ENCODE data around the gene OR2J3. TPM values are rescaled to one million over a fixed set of nuclear protein-coding genes. Genes with fewer than 3 reads are reported as not detected.
"Not testable (repeated sequence)": the region's sequence is repeated elsewhere in the genome, so short reads cannot be mapped to it uniquely, and the experiment has no call there.

Gene OR2J3
- total RNA-seq, 2 experiments from 2014 or later = not detected

DNA sequence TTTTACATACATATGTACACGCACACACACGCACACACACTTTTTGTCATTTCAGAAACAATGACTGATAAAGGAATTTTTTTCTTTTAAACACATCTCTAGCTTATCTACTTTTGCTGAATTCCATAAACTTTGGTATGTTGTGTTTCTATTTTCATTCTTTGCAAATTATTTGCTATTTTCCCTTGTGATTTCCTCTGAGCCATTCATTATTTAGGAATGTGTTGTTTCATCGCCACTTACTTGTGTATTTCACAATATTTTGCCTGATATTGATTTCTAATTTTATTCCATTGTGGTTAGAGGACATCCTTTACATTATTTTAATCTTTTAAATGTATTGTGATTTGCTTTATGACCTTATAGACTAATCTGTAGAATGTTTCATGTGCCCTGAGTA, 39.2 kb downstream of the OR2J3 start:
- no TSS peak for BruUV-seq (replicated peaks)
- Histone ChIP-seq H2AFZ (ENCODE audit: low read length) (no peak overlapping the region), H3K27ac (ENCODE audit: low read depth, low read length, poor library complexity, severe bottlenecking) (no peak overlapping the region), H3K4me2 (ENCODE audit: low read length) (no peak overlapping the region), H3K4me3 (ENCODE audit: low read depth, low read length, poor library complexity, severe bottlenecking) (no peak overlapping the region), H3K4me1 (ENCODE audit: insufficient read depth, low read length, poor library complexity, severe bottlenecking) (no peaks in the 10 kb centered on the region), H3K9me3 (ENCODE audit: low read length) (peaks cover 6% of the 10 kb centered on the region; the same call in 1 of the 2 replicates), H3K36me3 (ENCODE audit: insufficient read depth, low read length) (no peaks in the 10 kb centered on the region), H3K79me2 (ENCODE audit: insufficient read depth, low read depth, low read length) (no peaks in the 10 kb centered on the region), H4K20me1 (ENCODE audit: insufficient read depth, low read length) (no peaks in the 10 kb centered on the region), H3K9me2 (ENCODE audit: insufficient read depth, low read length) (no peaks in the 10 kb centered on the region)
- no peak for TF ChIP-seq CTCF (conservative IDR thresholded peaks at IDR 0.05; ENCODE audit: low read length)
- no peak for TF ChIP-seq EZH2phosphoT487 (IDR thresholded peaks at IDR 0.05; ENCODE audit: borderline replicate concordance, low read depth, low read length)
- ChIA-PET CTCF (ENCODE audit: unreplicated experiment) (no interaction called here), POLR2A (no interaction called here)
- intact Hi-C loops (cut with micrococcal nuclease; ENCODE audit: unreplicated experiment) = no loop called here
- no peak for DNase-seq (ENCODE audit: low spot score)

- H3K9me3 ChIP-seq (ENCODE audit: low read length); BruUV-seq (replicated peaks); H3K4me2 ChIP-seq (ENCODE audit: low read length); H3K4me1 ChIP-seq (ENCODE audit: insufficient read depth, low read length, poor library complexity, severe bottlenecking); H2AFZ ChIP-seq (ENCODE audit: low read length); H3K36me3 ChIP-seq (ENCODE audit: insufficient read depth, low read length); CTCF ChIA-PET (ENCODE audit: unreplicated experiment); intact Hi-C loops (cut with micrococcal nuclease; ENCODE audit: unreplicated experiment); POLR2A ChIA-PET; H3K9me2 ChIP-seq (ENCODE audit: insufficient read depth, low read length); H3K4me3 ChIP-seq (ENCODE audit: low read depth, low read length, poor library complexity, severe bottlenecking); H4K20me1 ChIP-seq (ENCODE audit: insufficient read depth, low read length); H3K27ac ChIP-seq (ENCODE audit: low read depth, low read length, poor library complexity, severe bottlenecking); DNase-seq (ENCODE audit: low spot score); H3K79me2 ChIP-seq (ENCODE audit: insufficient read depth, low read depth, low read length): not testable (repeated sequence)
Observed at GRCh38 chr6:29149444-29149843, 41.6 kb downstream of the OR2J3 start.

- H3K4me3 ChIP-seq (ENCODE audit: low read depth, low read length, poor library complexity, severe bottlenecking) = no peak overlapping the region
- H3K27ac ChIP-seq (ENCODE audit: low read depth, low read length, poor library complexity, severe bottlenecking) = no peak overlapping the region
- H3K79me2 ChIP-seq (ENCODE audit: insufficient read depth, low read depth, low read length) = no peaks in the 10 kb centered on the region
- intact Hi-C loops (cut with micrococcal nuclease; ENCODE audit: unreplicated experiment) = no loop called here
- H4K20me1 ChIP-seq (ENCODE audit: insufficient read depth, low read length) = no peaks in the 10 kb centered on the region
- CTCF ChIA-PET (ENCODE audit: unreplicated experiment) = no interaction called here
- no peaks in the 10 kb centered on the region for H3K4me1 ChIP-seq (ENCODE audit: insufficient read depth, low read length, poor library complexity, severe bottlenecking)
- H3K36me3 ChIP-seq (ENCODE audit: insufficient read depth, low read length) = no peaks in the 10 kb centered on the region
- TF ChIP-seq EZH2phosphoT487 (IDR thresholded peaks at IDR 0.05; ENCODE audit: borderline replicate concordance, low read depth, low read length) (no peak), CTCF (conservative IDR thresholded peaks at IDR 0.05; ENCODE audit: low read length) (no peak)
- H3K9me3 ChIP-seq (ENCODE audit: low read length) = no peaks in the 10 kb centered on the region
- H3K4me2 ChIP-seq (ENCODE audit: low read length) = no peak overlapping the region
- POLR2A ChIA-PET = interaction anchor here (0.7 kb wide), 1 partner anchor 53 kb away, joined by 5 read pairs; no protein-coding TSS in a partner anchor
- H3K9me2 ChIP-seq (ENCODE audit: insufficient read depth, low read length) = no peaks in the 10 kb centered on the region
- no TSS peak for BruUV-seq (replicated peaks)
- H2AFZ ChIP-seq (ENCODE audit: low read length) = no peak overlapping the region
- no peak for DNase-seq (ENCODE audit: low spot score)
Observed at GRCh38 chr6:29153083-29153482, 45.2 kb downstream of the OR2J3 start.

- H3K27ac ChIP-seq (ENCODE audit: low read depth, low read length, poor library complexity, severe bottlenecking); H3K79me2 ChIP-seq (ENCODE audit: insufficient read depth, low read depth, low read length); H3K9me2 ChIP-seq (ENCODE audit: insufficient read depth, low read length); CTCF ChIA-PET (ENCODE audit: unreplicated experiment); H4K20me1 ChIP-seq (ENCODE audit: insufficient read depth, low read length); H3K4me3 ChIP-seq (ENCODE audit: low read depth, low read length, poor library complexity, severe bottlenecking); H2AFZ ChIP-seq (ENCODE audit: low read length); H3K4me2 ChIP-seq (ENCODE audit: low read length); H3K36me3 ChIP-seq (ENCODE audit: insufficient read depth, low read length); POLR2A ChIA-PET; H3K4me1 ChIP-seq (ENCODE audit: insufficient read depth, low read length, poor library complexity, severe bottlenecking); BruUV-seq (replicated peaks); DNase-seq (ENCODE audit: low spot score); H3K9me3 ChIP-seq (ENCODE audit: low read length); intact Hi-C loops (cut with micrococcal nuclease; ENCODE audit: unreplicated experiment): not testable (repeated sequence)
Observed at GRCh38 chr6:29155182-29155581, 47.3 kb downstream of the OR2J3 start.

- H3K79me2 ChIP-seq (ENCODE audit: insufficient read depth, low read depth, low read length); H3K27ac ChIP-seq (ENCODE audit: low read depth, low read length, poor library complexity, severe bottlenecking); H2AFZ ChIP-seq (ENCODE audit: low read length); DNase-seq (ENCODE audit: low spot score); H3K9me3 ChIP-seq (ENCODE audit: low read length); H3K36me3 ChIP-seq (ENCODE audit: insufficient read depth, low read length); CTCF ChIA-PET (ENCODE audit: unreplicated experiment); H3K4me3 ChIP-seq (ENCODE audit: low read depth, low read length, poor library complexity, severe bottlenecking); H4K20me1 ChIP-seq (ENCODE audit: insufficient read depth, low read length); H3K4me2 ChIP-seq (ENCODE audit: low read length); intact Hi-C loops (cut with micrococcal nuclease; ENCODE audit: unreplicated experiment); H3K9me2 ChIP-seq (ENCODE audit: insufficient read depth, low read length); BruUV-seq (replicated peaks); H3K4me1 ChIP-seq (ENCODE audit: insufficient read depth, low read length, poor library complexity, severe bottlenecking): not testable (repeated sequence)
- POLR2A ChIA-PET = interaction anchor here (0.7 kb wide), 1 partner anchor 1727 kb away, joined by 3 read pairs; no protein-coding TSS in a partner anchor
Observed at GRCh38 chr6:29159922-29160321, 52.1 kb downstream of the OR2J3 start.

All from OCI-LY7 (cell line).